ENCODE measurements around the gene FOXP4. TPM values are rescaled to one million over a fixed set of nuclear protein-coding genes. Genes with fewer than 3 reads are reported as not detected.

Gene FOXP4
- total RNA-seq: 1 to 10 TPM; 2.8 to 3.7 TPM

GRCh38 chr6:41545703-41546474, at the start of gene FOXP4:
TSS of gene FOXP4 (plus strand) at chr6:41546381. CDS start at chr6:41565761, 19,380 bp downstream.

GRCh38 chr6:41638002-41638934, 92.1 kb downstream of the FOXP4 start, which contains the start of gene MDFI:
TSS of gene MDFI (plus strand) at chr6:41638468. CDS start at chr6:41638750, 282 bp downstream.

Small RNAs within 50 kb of the gene (small RNA-seq; reads per million reads assigned to genes)
- 0 reads per million in 2 donors for gene MIR4641

Other genes starting within 250 kb of the FOXP4 start
- not detected for gene NCR2, start 210.8 kb upstream of the FOXP4 start, total RNA-seq
- gene MDFI, start 92.1 kb downstream of the FOXP4 start, total RNA-seq: under 1 TPM in 1 of 2 donors, not detected in 1; 0.67 TPM
- 1 to 10 TPM; 1.7 to 2.8 TPM for gene TFEB, start 189.2 kb downstream of the FOXP4 start, total RNA-seq
- not detected for gene PGC, start 201.0 kb downstream of the FOXP4 start, total RNA-seq
- gene FRS3, start 233.5 kb downstream of the FOXP4 start, total RNA-seq: 1 to 10 TPM in 1 of 2 donors, under 1 TPM in 1; 1.00 to 1.7 TPM
- gene PRICKLE4, start 234.4 kb downstream of the FOXP4 start, total RNA-seq: under 1 TPM in 1 of 2 donors, not detected in 1; 0.34 TPM
- 10 to 100 TPM; 72.6 to 97.6 TPM for gene TOMM6, start 241.3 kb downstream of the FOXP4 start, total RNA-seq

Data from melanocyte of skin (primary cell).